Dedifferentiated amniotic fluid mesenchymal stem cell (primary cell): ENCODE results near the gene MINK1.
A peak's percentile ranks its signal among the peaks of the same experiment; 100 is the strongest.
"Not testable (repeated sequence)": the region's sequence is repeated elsewhere in the genome, so short reads cannot be mapped to it uniquely, and the experiment has no call there.

Source experiments
- DNase-seq: peaks from one replicate; pipeline ENCODE4 v3.0.0-alpha.2; 2016; ENCODE audit errors: extremely low spot score

The MINK1 gene

GRCh38 chr17:4846635-4847390, 13.7 kb downstream of the MINK1 start:
- no peak for DNase-seq

DNA sequence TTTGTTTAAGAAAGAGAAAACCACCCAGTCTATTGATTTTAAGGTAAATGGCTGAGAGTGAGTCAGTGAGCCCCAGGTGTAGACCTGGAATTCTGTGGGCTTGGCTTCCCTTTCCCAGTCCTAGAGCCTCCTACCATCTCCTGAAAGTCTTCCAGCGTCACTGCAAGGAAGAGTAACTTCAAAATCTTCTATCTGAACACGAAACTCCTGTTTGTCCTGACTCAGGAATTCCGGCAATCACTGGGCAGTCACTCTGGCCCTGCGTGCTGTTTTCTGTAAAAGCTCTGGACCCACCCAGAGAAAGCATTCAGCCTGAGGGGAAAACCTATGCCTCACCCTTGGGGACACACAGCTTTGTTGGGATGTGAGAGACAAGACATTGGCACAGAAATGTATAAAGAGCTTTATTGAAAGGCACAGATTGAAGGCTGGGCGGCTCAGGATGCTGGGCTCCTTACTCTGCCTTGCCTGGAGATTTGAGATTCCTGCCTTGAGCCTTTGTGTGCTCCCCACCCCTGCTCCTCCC, 15.9 kb downstream of the MINK1 start:
- DNase-seq = peak; percentile 90

DNA sequence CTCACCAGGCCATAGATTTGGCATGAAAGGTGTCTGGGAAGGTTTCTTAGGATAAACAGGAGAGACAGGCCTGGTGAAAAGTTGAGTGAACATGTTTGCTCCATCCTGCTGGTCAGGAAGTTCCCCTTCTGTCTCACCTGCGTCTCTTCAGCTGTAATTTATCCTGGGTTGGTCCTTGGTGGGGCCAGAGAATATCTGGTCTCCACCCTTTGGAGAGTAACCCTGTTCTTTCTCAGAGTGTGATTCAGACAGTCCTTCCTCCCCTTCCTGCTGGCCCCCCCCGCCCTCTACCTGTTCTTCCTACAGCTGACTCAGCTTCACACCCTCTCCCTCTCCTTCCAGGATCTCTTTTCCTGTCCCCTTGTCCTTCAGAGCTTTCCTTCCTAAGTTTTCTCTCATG, 17.1 kb downstream of the MINK1 start:
- no peak for DNase-seq

GRCh38 chr17:4851084-4851483, 17.9 kb downstream of the MINK1 start:
- no peak for DNase-seq

- DNase-seq = no peak
Observed at GRCh38 chr17:4852567-4853207, 19.5 kb downstream of the MINK1 start.

DNA sequence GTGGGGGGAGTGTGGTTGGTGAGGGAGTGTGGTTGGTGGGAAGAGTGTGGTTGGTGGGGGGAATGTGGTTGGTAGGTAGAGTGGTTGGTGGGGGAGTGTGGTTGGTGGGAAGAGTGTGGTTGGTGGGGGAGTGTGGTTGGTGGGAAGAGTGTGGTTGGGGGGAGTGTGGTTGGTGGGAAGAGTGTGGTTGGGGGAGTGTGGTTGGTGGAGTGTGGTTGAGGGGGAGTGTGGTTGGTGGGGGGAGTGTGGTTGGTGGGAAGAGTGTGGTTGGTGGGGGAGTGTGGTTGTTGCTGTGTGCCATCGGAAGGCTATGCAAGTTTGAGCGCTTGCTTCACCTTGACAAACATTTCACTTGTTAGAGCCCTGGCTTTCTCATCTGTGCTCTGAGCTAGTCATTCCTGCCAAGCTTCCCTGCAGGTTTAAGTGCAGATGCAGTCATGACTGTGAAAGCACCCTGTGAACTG, 20.1 kb downstream of the MINK1 start:
- DNase-seq = no peak

DNA sequence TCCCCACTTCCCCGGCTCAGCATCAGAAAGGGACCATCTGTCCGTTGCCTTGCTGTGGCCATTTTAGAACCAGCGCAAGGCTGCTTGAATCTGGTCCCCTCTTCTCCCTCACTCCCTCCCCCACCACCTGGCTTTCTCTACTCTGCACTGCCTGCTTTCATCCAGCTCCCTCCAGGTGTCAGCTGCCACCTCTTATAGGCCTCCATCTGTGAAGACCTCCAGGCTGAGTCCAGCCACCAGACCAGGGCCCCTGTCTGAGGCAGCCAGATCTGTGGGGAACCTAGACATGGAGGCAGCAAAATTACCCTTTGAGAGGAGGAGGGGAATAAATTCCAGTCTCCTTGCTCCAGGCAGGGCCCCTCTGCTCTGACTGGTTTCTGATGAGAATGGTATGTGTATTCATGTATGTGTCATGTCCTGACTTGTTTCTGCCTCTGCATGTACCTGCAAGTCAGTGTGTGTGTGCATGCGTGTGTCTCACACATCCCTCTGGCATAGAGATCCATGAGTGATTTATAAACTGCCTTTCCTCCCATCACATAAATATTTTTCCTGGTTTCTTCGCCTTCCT, 21.1 kb downstream of the MINK1 start:
- no peak for DNase-seq

DNA sequence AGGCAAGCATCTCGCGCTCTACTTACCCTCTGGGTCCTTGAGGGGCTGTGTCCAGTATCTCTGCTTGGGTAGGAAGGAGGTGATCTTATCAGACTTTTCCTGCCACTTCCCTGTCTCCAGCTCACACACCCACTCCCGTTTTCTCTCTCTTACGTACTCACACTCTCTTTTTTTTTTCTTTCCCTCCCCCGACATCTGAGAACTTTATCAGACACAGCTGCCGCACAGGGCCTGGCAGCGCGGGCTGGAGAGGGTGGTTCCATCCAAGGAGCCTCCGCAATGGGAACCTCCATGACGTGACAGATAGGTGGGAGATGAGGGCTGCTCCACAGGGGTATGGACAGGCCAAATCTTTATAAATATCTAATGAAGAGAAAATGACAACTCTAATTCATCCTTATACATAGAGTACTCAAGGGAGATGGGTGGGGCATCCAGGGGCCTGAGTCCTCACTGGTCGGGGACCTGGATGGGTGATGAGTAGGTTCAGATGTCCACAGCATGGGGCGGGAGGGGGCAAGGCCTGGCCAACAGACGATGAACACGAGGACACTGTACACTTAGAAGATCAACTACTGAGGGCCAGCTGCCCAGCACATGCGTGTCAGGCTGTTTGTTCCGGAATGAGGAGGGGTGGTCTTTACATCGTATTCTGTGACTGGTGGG, 23.3 kb downstream of the MINK1 start:
- no peak for DNase-seq

DNA sequence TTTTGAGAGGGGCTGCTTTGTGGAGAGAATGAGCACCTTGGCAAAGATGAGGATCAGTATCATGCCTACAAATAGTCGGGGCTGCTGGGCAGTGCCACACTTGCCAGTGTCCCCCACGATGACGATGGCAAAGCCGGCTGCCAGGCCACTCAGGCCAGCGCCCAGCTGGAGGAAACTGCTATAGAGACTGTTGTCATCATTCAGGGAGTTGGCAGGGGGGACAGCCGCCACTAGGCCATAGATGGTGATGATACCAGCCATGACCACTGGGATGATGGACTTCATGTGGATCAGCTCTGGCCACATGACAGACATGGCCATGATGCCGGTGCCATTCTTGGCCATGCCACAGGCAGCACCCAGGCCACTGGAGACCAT, 23.8 kb downstream of the MINK1 start:
- no peak for DNase-seq

GRCh38 chr17:4857347-4857746, 24.2 kb downstream of the MINK1 start:
- not testable (repeated sequence) for DNase-seq

GRCh38 chr17:4858068-4858881, 25.1 kb downstream of the MINK1 start:
- DNase-seq = no peak

GRCh38 chr17:4858882-4859260, 25.7 kb downstream of the MINK1 start:
- no peak for DNase-seq

DNA sequence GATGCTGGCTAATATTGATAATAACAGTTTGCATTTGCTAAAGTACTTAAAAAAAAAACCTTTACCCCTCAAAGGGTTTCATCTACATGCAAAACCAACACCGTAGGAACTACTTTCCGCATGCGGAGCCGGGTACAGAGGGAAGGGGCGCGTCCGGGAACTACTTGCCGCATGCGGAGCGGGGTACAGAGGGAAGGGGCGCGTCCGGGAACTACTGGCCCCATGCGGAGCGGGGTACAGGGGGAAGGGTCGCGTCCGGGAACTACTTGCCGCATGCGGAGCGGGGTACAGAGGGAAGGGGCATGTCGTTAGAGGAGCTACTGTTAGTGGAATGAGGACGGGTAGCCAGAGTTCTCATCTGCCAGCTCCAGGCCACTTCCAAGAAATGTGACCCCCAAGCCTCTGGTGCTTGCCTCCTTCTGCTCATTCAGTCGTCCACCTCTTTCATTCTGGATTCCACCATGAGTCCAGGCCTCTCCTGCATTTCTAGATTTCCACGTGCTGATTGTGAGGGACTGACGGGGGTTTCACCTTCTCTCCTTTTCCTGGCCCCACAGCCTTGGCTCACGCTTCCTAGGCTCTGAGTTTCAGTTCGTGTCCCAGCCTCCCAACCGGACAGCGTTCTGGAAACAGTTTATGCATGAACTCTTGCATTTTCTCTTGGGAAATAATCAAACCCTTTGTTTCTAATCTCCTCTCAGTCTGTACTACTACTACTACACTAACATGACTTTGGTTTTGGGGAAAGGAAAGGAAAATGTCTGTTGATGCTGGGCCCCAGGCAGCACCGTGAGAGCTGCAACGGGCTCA, 26.9 kb downstream of the MINK1 start:
- no peak for DNase-seq

GRCh38 chr17:4860651-4861050, 27.5 kb downstream of the MINK1 start:
- no peak for DNase-seq

DNA sequence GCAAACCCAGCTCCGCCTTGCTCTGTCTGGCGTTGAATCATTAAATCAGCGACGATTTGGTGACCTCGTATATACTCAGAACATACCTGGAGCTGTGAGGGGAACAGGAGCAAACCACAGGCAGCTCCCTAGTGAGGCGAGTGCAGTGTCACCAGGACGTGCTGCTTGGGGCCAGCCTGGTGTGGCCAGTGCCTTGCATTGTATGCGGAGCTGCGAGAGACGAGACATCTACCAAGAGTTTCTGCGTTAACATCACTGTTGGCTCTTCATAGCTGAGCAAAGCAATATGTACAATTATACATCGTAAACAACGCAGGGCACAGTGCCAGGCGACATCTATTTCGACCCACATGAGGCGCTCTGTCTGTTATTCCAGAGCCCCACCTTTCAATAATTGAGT, 27.9 kb downstream of the MINK1 start:
- no peak for DNase-seq

- no peak for DNase-seq
Observed at GRCh38 chr17:4862720-4863119, 29.6 kb downstream of the MINK1 start.

DNA sequence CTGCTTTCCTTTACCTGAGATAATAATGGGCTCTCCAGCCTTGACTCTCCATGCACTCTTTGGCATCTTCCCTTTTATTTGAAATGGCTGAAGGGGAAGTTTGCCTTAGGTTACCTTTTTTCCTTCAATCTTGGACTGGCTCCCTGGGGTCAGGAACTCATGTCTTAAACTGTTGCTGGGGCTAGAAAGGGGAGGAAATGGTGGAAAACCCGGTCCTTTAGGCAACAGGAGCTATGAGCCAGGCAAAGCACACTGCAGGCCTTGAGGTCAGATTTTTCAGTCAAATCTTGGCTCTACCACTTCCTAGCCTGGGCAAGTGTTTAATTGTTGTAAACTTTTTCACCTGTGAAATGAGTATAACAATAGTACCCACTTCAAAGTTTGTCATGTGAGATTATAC, 30.2 kb downstream of the MINK1 start:
- no peak for DNase-seq

GRCh38 chr17:4867535-4867934, 34.4 kb downstream of the MINK1 start:
- DNase-seq = not testable (repeated sequence)

DNA sequence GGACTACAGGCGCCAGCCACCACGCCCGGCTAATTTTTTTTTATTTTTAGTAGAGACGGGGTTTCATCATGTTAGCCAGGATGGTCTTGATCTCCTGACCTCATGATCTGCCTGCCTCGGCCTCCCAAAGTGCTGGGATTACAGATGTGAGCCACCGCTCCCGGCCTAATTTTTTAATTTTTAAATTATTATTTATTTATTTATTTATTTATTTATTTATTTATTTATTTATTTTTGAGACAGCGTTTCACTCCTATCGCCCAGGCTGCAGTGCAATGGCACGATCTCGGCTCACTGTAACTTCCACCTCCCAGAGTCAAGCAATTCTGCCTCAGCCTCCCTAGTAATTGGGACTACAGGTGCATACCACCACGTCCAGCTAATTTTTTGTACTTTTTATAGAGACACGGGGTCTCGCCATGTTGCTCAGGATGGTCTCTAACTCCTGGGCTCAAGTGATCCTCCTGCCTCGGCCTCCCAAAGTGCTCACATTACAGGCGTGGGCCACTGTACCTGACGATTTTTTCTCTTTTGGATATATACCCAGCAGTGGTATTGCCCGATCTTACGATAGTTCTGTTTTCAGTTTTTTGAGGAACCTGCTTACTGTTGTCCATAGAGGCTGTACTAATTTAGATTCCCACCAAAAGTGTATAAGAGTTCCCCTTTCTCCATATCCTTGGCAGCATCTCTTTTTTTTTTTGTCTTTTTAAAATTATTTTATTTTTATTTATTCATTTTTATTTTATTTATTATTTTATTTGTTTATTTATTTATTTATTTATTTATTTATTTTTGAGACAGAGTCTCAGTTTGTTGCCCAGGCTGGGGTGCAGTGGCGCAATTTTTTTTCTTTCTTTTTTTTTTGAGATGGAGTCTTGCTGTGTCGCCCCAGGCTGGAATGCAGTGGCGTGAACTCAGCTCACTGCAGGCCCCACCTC, 36.2 kb downstream of the MINK1 start:
- DNase-seq = not testable (repeated sequence)

DNA sequence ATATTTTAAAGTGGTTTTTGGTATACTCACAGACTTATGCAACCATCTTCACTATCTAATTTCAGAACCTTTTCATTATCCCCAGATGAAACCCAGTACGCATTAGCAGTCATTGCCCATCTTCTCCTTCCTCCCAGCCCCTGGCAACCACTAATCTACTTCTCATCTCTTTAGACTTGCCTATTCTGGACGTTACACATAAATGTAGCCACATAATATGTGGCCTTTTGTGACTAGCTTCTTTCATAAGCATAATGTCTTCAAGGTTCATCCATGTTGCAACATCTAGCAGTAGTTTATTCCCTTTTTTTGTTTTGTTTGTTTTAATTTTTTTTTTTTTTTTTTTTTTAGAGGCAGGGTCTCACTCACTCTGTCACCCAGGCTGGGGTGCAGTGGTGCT, 37.7 kb downstream of the MINK1 start:
- no peak for DNase-seq
